ENCODE results near the gene ZNF354B. TPM values are rescaled to one million over a fixed set of nuclear protein-coding genes. Genes with fewer than 3 reads are reported as not detected.

The ZNF354B gene
- total RNA-seq, 1 experiment from 2014 or later, result 26.2 TPM

- TF ChIP-seq STAT6 (CRISPR knock-in tag; conservative IDR thresholded peaks at IDR 0.05; ENCODE audit: low read depth) (no peak), E2F5 (CRISPR knock-in tag; IDR thresholded peaks at IDR 0.05) (no peak), ZNF396 (CRISPR knock-in tag; IDR thresholded peaks at IDR 0.05; ENCODE audit: borderline replicate concordance) (no peak), TP53 (CRISPR knock-in tag; IDR thresholded peaks at IDR 0.05) (no peak), ZNF263 (CRISPR knock-in tag; IDR thresholded peaks at IDR 0.05; ENCODE audit: low read depth) (no peak), SMAD4 (CRISPR knock-in tag; IDR thresholded peaks at IDR 0.05) (no peak), HMGA2 (CRISPR knock-in tag; IDR thresholded peaks at IDR 0.05) (no peak), E2F1 (CRISPR knock-in tag; IDR thresholded peaks at IDR 0.05) (no peak), MXD4 (CRISPR knock-in tag; IDR thresholded peaks at IDR 0.05; ENCODE audit: borderline replicate concordance) (no peak), ATF1 (CRISPR knock-in tag; IDR thresholded peaks at IDR 0.05) (no peak), RELA (CRISPR knock-in tag; IDR thresholded peaks at IDR 0.05; ENCODE audit: borderline replicate concordance) (no peak), ZNF138 (CRISPR knock-in tag; conservative IDR thresholded peaks at IDR 0.05) (no peak), MYBL2 (CRISPR knock-in tag; IDR thresholded peaks at IDR 0.05) (no peak), ELF4 (CRISPR knock-in tag; IDR thresholded peaks at IDR 0.05; ENCODE audit: low read depth) (no peak)
Measured at GRCh38 chr5:178899289-178899688, 39.5 kb downstream of the ZNF354B start (continued).

GRCh38 chr5:178902849-178903248 lies 43.1 kb downstream of the ZNF354B start:
- peaks cover 41% of the 10 kb centered on the region for H3K9me3 Mint-ChIP-seq
- DNase-seq (ENCODE audit: low spot score) (no peak), ATAC-seq (no peak)
- peaks cover 38% of the 10 kb centered on the region for H3K36me3 Mint-ChIP-seq
- TF ChIP-seq AFF4 (CRISPR knock-in tag; IDR thresholded peaks at IDR 0.05; ENCODE audit: borderline replicate concordance), result no peak
- TF ChIP-seq EMX1 (CRISPR knock-in tag; IDR thresholded peaks at IDR 0.05), result no peak
- no peak for TF ChIP-seq NFE2L1 (CRISPR knock-in tag; IDR thresholded peaks at IDR 0.05)
- no peak overlapping the region for H3K4me3 Mint-ChIP-seq
- ChIA-PET CTCF (no interaction called here), POLR2A (no interaction called here)
- H3K4me1 Mint-ChIP-seq, result no peaks in the 10 kb centered on the region
- no peak overlapping the region for H3K27ac Mint-ChIP-seq
- no peaks in the 10 kb centered on the region for H3K27me3 Mint-ChIP-seq (ENCODE audit: low read depth)
